ENCODE data around the gene SLC9A9.

- TF ChIP-seq EZH2 (IDR thresholded peaks at IDR 0.05; ENCODE audit: borderline replicate concordance, low read depth, low read length, poor library complexity, severe bottlenecking): no peak
- no peak for TF ChIP-seq CTCF (conservative IDR thresholded peaks at IDR 0.05; ENCODE audit: low read depth, low read length)
These were observed 263.8 kb downstream of the SLC9A9 start for GRCh38 chr3:143584474-143584873.
